ENCODE results near the gene ASTN1.

DNA sequence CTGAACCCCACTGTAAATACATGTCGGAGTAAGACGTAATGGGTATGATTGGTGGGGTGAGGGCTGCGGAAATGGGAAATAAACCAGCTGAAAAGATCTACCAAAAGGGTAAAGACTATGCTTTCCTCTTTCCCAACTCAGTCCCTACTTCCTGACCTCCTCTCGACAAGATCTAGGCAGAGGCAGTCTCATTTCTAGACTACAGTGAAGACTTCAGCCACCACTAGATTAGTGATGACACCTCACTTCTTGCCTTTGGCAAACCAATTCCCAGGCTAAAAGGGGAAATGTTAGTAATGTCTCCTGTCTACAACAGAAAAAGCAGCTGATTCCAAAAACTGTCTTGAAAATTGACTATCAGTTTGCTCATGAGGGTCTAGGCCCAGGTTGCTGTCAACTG lies 219.9 kb downstream of the ASTN1 start:
- TF ChIP-seq SIN3A (IDR thresholded peaks at IDR 0.05; ENCODE audit: borderline replicate concordance, insufficient read depth, low read length) = no peak
- TF ChIP-seq, protein P1, sequence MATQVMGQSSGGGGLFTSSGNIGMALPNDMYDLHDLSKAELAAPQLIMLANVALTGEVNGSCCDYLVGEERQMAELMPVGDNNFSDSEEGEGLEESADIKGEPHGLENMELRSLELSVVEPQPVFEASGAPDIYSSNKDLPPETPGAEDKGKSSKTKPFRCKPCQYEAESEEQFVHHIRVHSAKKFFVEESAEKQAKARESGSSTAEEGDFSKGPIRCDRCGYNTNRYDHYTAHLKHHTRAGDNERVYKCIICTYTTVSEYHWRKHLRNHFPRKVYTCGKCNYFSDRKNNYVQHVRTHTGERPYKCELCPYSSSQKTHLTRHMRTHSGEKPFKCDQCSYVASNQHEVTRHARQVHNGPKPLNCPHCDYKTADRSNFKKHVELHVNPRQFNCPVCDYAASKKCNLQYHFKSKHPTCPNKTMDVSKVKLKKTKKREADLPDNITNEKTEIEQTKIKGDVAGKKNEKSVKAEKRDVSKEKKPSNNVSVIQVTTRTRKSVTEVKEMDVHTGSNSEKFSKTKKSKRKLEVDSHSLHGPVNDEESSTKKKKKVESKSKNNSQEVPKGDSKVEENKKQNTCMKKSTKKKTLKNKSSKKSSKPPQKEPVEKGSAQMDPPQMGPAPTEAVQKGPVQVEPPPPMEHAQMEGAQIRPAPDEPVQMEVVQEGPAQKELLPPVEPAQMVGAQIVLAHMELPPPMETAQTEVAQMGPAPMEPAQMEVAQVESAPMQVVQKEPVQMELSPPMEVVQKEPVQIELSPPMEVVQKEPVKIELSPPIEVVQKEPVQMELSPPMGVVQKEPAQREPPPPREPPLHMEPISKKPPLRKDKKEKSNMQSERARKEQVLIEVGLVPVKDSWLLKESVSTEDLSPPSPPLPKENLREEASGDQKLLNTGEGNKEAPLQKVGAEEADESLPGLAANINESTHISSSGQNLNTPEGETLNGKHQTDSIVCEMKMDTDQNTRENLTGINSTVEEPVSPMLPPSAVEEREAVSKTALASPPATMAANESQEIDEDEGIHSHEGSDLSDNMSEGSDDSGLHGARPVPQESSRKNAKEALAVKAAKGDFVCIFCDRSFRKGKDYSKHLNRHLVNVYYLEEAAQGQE (IDR thresholded peaks at IDR 0.05; ENCODE audit: insufficient read depth in 1 of 2, low read depth in 2 of 2, low read length in 2 of 2) = no peak
